Hepatocyte (in vitro differentiated cells): ENCODE measurements around the gene QDPR. TPM values are rescaled to one million over a fixed set of nuclear protein-coding genes. Genes with fewer than 3 reads are reported as not detected.

ENCODE experiments used
- DNase-seq: peaks from one replicate; pipeline ENCODE4 v3.0.0-alpha.2; 2016; ENCODE audit warnings: low spot score
- H2AFZ ChIP-seq: fragments of 200-600 bp; sonication (generic); 2 replicates; pipeline ENCODE4 v1.6.0; 2016; ENCODE audit warnings: antibody characterized with exemption, mild to moderate bottlenecking
- H3K27ac ChIP-seq: fragments of 200-600 bp; sonication (generic); 2 replicates; pipeline ENCODE4 v1.5.1; 2016; ENCODE audit warnings: mild to moderate bottlenecking
- H3K27me3 ChIP-seq: fragments of 200-600 bp; sonication (generic); 2 replicates; pipeline ENCODE4 v1.6.1; 2016
- H3K36me3 ChIP-seq: fragments of 200-600 bp; sonication (generic); replicated peaks from 2 replicates; pipeline ENCODE4 v1.5.1; 2016; ENCODE audit warnings: low read depth; ENCODE audit not compliant: insufficient read depth
- H3K4me1 ChIP-seq: fragments of 200-600 bp; sonication (generic); 2 replicates; pipeline ENCODE4 v1.5.1; 2016; ENCODE audit warnings: mild to moderate bottlenecking, moderate library complexity; ENCODE audit not compliant: insufficient read depth
- H3K4me2 ChIP-seq: fragments of 200-600 bp; sonication (generic); 2 replicates; pipeline ENCODE4 v1.6.0; 2016
- H3K4me3 ChIP-seq: fragments of 200-600 bp; sonication (generic); 2 replicates; pipeline ENCODE4 v1.5.1; 2016; ENCODE audit warnings: mild to moderate bottlenecking
- H3K79me2 ChIP-seq: fragments of 200-600 bp; sonication (generic); 2 replicates; pipeline ENCODE4 v1.6.0; 2017; ENCODE audit warnings: mild to moderate bottlenecking
- H3K9me2 ChIP-seq: fragments of 200-600 bp; sonication (generic); replicated peaks from 2 replicates; pipeline ENCODE4 v1.6.0; 2017; ENCODE audit warnings: mild to moderate bottlenecking; ENCODE audit not compliant: insufficient read depth
- H3K9me3 ChIP-seq: fragments of 200-600 bp; sonication (generic); 2 replicates; pipeline ENCODE4 v1.5.1; 2016; ENCODE audit warnings: low read depth, mild to moderate bottlenecking
- H4K20me1 ChIP-seq: fragments of 200-600 bp; sonication (generic); 2 replicates; pipeline ENCODE4 v1.6.0; 2016; ENCODE audit warnings: mild to moderate bottlenecking; ENCODE audit not compliant: insufficient read depth, poor library complexity, severe bottlenecking
- CTCF ChIP-seq: fragments of 200-600 bp; sonication (generic); IDR thresholded peaks from 2 replicates; pipeline ENCODE4 v1.5.1; 2016; ENCODE audit warnings: antibody characterized with exemption, mild to moderate bottlenecking; ENCODE audit not compliant: poor library complexity
- EZH2 ChIP-seq: fragments of 200-600 bp; sonication (generic); IDR thresholded peaks from 2 replicates; pipeline ENCODE4 v1.6.1; 2016; ENCODE audit warnings: antibody characterized with exemption, mild to moderate bottlenecking, borderline replicate concordance
- EZH2phosphoT487 ChIP-seq: fragments of 200-600 bp; sonication (generic); IDR thresholded peaks from one replicate; pipeline ENCODE4 v1.6.1; 2018; ENCODE audit warnings: antibody characterized with exemption, mild to moderate bottlenecking, low read depth, moderate library complexity; ENCODE audit not compliant: unreplicated experiment, severe bottlenecking
- WGBS: methylation state at CpG from one replicate; pipeline ENCODE4 v1.1.6; 2016; ENCODE audit warnings: low lambda C conversion rate; ENCODE audit errors: missing lambda C conversion rate; 5-methylcytosine and 5-hydroxymethylcytosine counted together
- polyA plus RNA-seq: library from polyadenylated mRNA; unstranded; fragments of >200 nt; fragmentation: Nextera tagmentation; extraction: Ambion mirVana; gene quantifications from 2 replicates; pipeline ENCODE4 v1.2.1, GENCODE V29; 2016
- total RNA-seq: library from RNA; depleted of rRNA; stranded (reverse); fragments of >200 nt; gene quantifications from 2 replicates; pipeline ENCODE4 v1.2.3, GENCODE V29; 2014

Gene QDPR
- total and polyA plus RNA-seq, 2 experiments from 2014 or later, result 56.2 to 70.3 TPM

- WGBS, result 90% methylated on average over 3 of the region's 3 CpGs
- H3K27ac ChIP-seq, result peak overlapping the region; percentile 52
These were observed 20.7 kb downstream of the QDPR start for GRCh38 chr4:17491196-17491595.

GRCh38 chr4:17490575-17491059 lies 21.3 kb downstream of the QDPR start:
- TF ChIP-seq EZH2, result no peak
- TF ChIP-seq CTCF, result no peak
- TF ChIP-seq EZH2phosphoT487, result no peak
- Histone ChIP-seq H3K4me2 (peak overlapping the region; percentile 22), H4K20me1 (no peaks in the 10 kb centered on the region), H3K9me2 (no peaks in the 10 kb centered on the region), H2AFZ (no peak overlapping the region), H3K36me3 (no peaks in the 10 kb centered on the region), H3K27me3 (no peaks in the 10 kb centered on the region), H3K4me1 (peaks cover 19% of the 10 kb centered on the region), H3K4me3 (no peak overlapping the region), H3K79me2 (peaks cover 5% of the 10 kb centered on the region), H3K27ac (peak overlapping the region; percentile 79), H3K9me3 (no peaks in the 10 kb centered on the region)
- peak; percentile 65 for DNase-seq
- 32% methylated on average over 6 of the region's 6 CpGs for WGBS

More at GRCh38 chr4:17491196-17491595, 20.7 kb downstream of the QDPR start:
- H3K9me3 ChIP-seq, result no peaks in the 10 kb centered on the region
- H3K9me2 ChIP-seq, result no peaks in the 10 kb centered on the region
- peaks cover 5% of the 10 kb centered on the region for H3K79me2 ChIP-seq
- no peaks in the 10 kb centered on the region for H4K20me1 ChIP-seq
- H3K4me3 ChIP-seq, result no peak overlapping the region
- no peak overlapping the region for H3K4me2 ChIP-seq
- TF ChIP-seq EZH2 (no peak), EZH2phosphoT487 (no peak), CTCF (no peak)
- H3K36me3 ChIP-seq, result no peaks in the 10 kb centered on the region
- H3K4me1 ChIP-seq, result peaks cover 19% of the 10 kb centered on the region
- DNase-seq, result no peak
- no peaks in the 10 kb centered on the region for H3K27me3 ChIP-seq
- H2AFZ ChIP-seq, result no peak overlapping the region

- DNase-seq, result no peak
- Histone ChIP-seq H3K9me3 (no peaks in the 10 kb centered on the region), H3K4me2 (no peak overlapping the region), H3K27me3 (no peaks in the 10 kb centered on the region), H3K79me2 (peaks cover 5% of the 10 kb centered on the region), H2AFZ (no peak overlapping the region), H4K20me1 (no peaks in the 10 kb centered on the region), H3K27ac (peak overlapping the region; percentile 79), H3K4me3 (no peak overlapping the region), H3K36me3 (no peaks in the 10 kb centered on the region), H3K9me2 (no peaks in the 10 kb centered on the region), H3K4me1 (peaks cover 19% of the 10 kb centered on the region)
- 77% methylated on average over 8 of the region's 8 CpGs for WGBS
- TF ChIP-seq CTCF, result no peak
- no peak for TF ChIP-seq EZH2phosphoT487
- no peak for TF ChIP-seq EZH2
These were observed 22.2 kb downstream of the QDPR start for GRCh38 chr4:17489721-17490120.

GRCh38 chr4:17489123-17489522 lies 22.8 kb downstream of the QDPR start:
- TF ChIP-seq EZH2, result no peak
- no peak for DNase-seq
- Histone ChIP-seq H3K9me2 (no peaks in the 10 kb centered on the region), H3K79me2 (peaks cover 5% of the 10 kb centered on the region), H3K4me2 (no peak overlapping the region), H2AFZ (no peak overlapping the region), H3K9me3 (no peaks in the 10 kb centered on the region), H3K4me1 (peaks cover 19% of the 10 kb centered on the region), H3K27me3 (no peaks in the 10 kb centered on the region), H3K27ac (no peak overlapping the region), H3K36me3 (no peaks in the 10 kb centered on the region), H4K20me1 (no peaks in the 10 kb centered on the region), H3K4me3 (no peak overlapping the region)
- 82% methylated on average over 5 of the region's 5 CpGs for WGBS
